GM18951 (cell line): ENCODE data around the gene MSMP.

Experiments
- POLR2A ChIP-seq: IDR thresholded peaks from 4 replicates; pipeline ENCODE4 v1.6.1; 2011; ENCODE audit warnings: mild to moderate bottlenecking; ENCODE audit not compliant: insufficient read length, insufficient read depth; ENCODE audit errors: extremely low read depth
- in situ Hi-C: fragments of 300-500 bp; cut with MboI; formaldehyde crosslinking; loops from one replicate; pipeline ENCODE4 v1.12.0; 2022; ENCODE audit warnings: low sequenced_read_pairs, mixed read lengths, inconsistent platforms; ENCODE audit not compliant: unreplicated experiment

Gene MSMP

DNA sequence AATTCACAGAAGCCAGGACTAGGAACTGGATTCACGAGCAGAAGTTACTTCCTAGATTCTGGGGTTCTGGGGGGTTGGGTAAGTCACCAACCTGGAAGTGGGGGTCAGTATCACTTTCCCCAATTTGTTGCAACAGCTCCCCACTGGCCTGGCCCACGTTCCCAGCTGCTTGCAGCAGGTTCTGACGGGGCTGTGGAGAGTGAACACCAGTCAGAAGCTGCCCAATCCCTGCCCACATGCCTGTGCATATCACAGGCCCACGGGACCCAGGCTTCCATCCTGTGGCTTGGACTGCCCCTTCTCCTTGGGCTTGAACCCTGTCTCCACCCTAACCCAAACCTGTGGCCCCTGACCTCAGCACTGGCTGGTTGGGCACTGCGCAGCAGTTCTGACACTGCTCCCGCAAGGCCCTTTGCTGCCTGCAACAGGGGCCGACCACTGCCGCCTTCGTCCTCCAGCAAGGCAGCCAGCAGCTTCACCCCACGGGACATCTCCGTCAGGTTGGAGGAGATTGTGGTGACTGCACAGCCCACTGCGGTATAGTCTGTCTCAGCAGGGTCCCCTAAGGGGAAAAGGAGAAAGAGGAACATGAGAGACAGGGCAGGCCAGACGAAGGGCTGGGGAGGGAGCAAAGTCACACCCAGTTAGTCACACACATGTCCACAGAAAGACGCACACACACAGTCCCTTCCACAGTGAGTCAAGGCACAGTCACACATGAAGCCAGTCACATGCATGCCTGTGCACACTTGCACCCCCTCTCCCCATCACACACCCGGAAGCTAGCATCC is 35.2 kb downstream of the MSMP start:
- in situ Hi-C loops = no loop called here
- TF ChIP-seq POLR2A = no peak

DNA sequence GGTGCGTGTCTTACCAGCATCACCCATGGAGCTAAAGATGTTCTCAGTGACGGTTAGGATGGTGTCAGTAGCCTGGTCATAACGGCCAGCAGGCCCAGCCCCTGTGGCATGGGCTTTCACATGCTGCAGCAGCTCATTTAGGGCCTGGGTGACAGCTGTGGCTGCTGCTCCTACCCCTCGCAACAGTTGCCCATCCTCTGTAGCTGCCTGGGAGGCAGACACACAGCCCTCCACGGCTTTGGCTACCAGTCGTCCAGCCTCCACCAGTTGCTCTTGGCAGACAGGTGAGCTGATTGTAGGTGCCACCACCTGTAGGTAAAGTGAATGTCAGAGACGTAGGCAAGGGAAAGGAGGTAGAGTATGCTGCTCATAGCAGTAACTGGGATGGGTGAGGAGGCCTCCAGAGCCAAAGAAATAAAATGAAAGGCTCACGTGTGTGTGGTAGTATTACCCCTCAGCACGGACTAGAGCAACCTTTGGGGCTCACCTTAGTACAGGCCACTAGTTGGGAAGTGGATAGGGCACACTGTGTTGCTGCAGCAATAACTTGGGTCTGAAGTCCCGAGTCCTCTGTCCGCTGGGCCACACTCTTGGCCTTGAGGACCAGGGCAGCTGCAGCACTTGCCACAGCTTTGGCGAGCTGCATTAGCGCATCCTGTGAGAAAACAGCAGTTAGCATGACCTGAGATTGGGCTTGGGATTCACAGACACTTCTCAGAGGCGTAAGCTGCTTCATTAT is 36.8 kb downstream of the MSMP start:
- in situ Hi-C loops = no loop called here

DNA sequence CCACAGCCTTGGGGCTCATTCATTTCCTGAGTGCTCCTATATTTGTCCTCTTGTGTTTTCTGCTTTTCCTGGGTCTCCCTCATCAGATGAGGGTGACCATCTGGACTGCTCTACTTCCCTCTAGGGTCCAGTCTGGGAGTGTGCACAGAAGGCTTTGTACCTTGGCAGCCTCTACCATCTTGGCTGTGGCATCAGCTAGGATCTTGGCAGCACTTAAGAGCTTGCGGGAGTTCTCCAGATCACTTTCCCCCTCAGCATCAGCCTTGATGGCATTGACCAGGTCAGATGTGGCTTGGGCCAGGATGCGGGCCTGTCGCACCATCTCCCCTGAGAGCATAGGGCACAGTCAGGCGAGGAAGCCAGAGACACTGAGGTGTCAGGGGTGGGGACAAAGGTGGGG is 37.8 kb downstream of the MSMP start:
- in situ Hi-C loops = no loop called here
- no peak for TF ChIP-seq POLR2A

More for the DNA sequence above, 36.8 kb downstream of the MSMP start:
- no peak for TF ChIP-seq POLR2A

DNA sequence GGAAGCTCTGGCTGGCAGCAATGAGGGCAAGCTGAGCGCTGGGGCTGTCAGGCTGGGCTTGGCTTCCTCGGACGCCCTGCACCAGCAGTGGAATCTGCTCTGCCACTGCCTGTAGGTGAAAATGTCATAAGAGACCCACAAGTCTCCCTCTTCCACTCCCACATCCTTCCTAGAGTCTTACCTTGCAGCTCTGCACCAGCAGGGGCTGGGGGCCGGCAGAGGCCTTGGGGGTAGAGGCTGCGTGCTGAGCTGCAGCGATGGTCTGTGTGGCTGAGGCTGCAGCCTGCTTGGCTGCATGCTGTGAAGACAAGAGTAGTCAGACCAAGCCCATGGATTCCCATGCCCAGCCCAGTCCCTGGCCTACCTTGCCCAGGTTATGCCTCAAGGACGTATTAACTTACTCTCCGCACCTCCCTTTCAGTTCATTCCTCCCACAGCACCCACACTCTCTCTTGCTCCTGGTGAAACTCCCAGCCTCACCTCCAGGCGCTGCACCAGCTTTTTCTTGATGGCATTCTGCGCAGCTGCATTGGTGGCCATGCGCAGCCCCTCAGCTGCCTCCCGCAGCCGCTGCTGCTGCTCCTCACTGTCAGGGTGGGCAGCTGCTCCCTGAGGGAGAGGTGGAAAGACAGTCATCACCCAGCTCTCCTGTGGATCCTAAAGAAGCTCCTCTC is 39.4 kb downstream of the MSMP start:
- in situ Hi-C loops = no loop called here
- TF ChIP-seq POLR2A = no peak

DNA sequence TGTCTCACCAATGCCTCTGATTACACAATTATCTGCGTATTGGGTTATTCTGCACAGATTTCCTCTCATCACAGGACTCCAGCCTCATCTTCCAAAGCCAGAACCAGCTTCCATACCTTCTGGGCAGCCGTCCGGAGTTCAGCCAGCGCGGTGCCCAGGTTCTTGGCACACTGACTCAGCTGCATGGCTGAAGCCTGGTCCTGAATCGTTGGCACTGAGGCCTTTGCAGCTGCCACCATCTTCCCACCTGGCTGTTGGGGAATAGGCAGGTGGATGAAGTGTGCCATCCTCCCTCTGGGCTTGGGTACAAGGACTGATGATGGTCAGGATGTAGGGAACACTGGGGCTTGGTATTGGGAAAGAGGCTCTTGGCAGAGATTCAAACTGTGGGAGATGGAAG is 40.0 kb downstream of the MSMP start:
- in situ Hi-C loops = no loop called here
- TF ChIP-seq POLR2A = no peak

DNA sequence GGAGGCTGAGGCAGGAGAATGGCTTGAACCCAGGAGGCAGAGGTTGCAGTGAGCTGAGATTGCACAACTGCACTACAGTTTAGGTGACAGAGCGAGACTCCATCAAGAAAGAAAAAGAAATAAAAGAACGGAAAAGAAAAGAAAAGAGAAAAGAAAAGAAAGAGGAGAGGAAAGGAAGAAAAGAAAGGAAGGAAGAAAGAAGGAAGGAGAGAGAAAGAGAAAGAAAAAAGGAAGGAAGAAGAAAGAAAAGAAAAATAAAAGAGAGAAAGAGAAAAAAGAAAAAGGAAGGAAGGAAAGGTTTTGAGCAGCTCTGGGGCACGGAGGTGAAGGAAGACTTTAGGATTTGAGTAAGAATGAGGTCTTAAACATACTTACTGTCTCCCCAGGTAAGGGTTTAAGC is 40.5 kb downstream of the MSMP start:
- in situ Hi-C loops = no loop called here
- no peak for TF ChIP-seq POLR2A

DNA sequence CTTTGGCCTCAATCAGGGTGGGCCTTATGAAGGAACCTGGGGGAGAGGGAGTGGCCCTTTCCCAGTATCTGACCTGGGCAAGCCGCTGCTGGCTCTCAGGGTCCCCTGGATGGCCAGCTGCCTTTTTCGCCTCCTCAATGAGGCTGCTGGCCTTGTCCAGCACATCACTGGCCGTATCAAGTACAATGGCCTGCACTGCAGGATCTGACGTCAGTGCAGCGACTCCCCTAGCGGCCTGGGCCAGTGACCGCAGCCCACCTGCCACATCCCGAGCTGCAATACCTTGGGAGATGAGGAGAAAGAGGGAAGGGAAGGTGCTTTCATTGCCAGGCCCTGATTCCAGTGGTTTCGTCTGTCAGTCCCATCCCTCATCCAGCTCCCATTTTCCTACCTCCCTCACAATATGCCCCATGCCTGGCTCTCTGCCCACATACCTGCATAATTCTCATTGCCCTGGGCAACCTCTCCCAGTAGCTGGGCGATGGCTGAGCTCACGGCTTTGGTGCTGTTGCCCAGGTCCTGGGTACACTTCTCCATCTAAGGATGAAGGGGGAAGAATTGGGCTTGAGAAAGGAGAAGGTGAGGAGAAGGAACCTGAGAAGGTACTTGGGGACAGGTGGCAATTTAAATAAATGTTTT is 41.2 kb downstream of the MSMP start:
- in situ Hi-C loops = no loop called here
- TF ChIP-seq POLR2A = no peak

DNA sequence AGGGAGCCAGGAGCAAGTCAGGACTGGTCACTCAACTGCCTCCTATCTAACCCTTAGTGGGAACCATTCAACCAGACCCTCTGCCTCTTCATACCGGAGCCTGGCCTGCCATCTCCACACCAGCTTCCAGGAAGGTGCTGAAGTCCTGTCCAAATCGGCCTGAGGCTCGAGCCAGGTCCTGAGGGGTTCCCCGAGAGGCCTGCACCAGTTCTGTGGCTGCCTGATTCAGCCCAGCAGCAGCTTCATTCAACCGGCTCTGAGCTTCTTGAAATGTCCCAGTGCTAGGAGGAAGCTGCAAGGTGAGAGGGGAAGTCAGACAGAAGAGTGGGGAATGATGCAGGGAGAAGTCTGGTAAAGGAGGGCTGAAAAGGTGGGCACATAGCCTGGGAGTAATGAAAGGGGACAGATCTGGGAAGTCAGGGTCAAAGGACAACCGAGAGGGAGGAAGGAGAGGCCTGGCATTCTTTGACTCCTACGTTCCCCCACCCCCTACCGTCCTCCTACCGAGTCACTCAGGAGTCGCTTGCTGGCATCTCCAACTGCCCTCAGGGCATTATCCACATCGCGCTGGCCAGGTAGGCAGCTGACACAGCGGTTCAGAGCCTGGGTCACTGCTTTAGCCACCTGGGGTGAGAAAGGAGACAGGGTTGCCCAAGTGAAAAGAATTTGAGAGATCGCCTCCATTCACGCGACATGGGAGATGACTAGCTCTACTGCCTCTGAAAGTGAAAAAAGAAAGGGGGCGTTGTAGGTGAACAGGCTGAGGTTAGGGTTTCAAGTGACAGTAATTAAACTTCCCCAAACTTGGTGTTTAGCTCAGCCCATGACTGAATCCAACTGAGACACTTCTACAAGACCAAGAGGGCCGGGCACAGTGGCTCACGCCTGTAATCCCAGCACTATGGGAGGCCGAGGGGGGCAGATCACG is 42.3 kb downstream of the MSMP start:
- in situ Hi-C loops = no loop called here
- TF ChIP-seq POLR2A = no peak

DNA sequence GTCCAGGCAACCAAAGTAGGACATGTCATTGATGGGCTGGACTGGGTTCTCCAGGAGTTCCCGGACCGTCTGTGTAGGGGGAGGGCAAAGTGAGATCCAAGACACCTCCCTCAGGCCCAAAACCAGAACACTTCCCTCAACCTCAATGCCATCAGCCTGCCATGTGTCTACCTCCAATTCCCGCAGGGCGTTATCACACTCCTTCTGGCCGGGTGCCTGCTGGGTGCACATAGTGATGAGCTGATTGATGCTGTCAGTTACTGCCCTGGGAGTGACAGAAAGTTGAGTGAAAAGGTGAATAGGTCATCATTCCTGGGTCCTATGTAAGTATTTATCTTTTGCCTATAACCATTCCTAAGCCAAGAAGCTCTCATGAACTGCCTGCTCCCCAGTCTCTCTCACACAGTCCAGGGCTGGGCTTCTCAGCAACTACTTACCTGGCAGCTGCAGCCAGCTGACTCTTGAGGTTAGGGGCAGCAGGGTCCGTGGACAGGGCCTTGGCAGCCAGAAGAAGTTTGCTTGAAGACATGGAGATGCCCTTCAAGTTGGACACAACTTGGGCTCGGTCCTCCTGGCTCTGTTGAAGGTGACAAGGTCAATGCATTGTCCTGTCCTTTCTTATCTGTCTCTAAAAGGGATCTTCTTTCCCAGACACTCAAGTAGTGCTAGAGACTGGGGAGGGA is 43.1 kb downstream of the MSMP start:
- in situ Hi-C loops = no loop called here

DNA sequence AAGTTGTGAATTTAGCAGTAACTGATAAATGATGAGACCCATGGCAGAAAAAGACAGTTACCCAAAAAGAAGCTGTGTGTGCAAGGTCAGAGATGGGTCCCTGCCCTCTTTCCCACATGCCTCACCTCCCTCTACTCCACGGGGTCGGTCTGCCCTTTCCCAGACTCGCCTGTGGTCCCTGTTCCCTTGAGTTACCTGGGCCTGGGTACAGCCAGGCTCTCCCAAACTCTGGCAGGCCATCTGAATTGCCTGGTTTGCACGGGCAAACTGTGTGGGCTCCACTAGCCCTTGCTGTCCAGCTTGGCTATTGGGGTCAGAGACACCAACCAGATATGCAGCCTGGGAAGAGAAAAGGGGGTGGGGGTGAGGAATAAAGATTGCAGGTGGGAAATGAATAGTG is 45.9 kb downstream of the MSMP start:
- TF ChIP-seq POLR2A = no peak
- in situ Hi-C loops = no loop called here

More for the DNA sequence above, 43.1 kb downstream of the MSMP start:
- TF ChIP-seq POLR2A = no peak

DNA sequence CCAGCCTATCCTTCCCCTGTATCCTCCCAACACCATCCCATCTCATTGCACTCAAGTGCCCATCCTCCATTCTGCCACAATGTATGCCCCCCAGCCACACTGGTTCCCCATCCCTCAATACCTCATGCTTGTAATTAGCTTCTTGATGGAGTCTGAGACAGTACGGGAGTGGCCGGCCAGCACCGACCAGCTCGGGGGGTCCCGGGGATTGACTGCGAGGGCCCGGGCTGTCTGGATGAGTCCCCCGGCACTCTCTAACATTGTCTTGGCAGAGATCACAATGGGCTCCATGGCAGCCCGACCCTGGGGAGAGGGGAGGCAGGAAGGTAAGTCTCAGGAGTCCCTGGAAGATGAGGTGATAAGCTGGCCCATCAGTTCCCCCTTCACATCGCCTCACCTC is 47.1 kb downstream of the MSMP start:
- TF ChIP-seq POLR2A = no peak

DNA sequence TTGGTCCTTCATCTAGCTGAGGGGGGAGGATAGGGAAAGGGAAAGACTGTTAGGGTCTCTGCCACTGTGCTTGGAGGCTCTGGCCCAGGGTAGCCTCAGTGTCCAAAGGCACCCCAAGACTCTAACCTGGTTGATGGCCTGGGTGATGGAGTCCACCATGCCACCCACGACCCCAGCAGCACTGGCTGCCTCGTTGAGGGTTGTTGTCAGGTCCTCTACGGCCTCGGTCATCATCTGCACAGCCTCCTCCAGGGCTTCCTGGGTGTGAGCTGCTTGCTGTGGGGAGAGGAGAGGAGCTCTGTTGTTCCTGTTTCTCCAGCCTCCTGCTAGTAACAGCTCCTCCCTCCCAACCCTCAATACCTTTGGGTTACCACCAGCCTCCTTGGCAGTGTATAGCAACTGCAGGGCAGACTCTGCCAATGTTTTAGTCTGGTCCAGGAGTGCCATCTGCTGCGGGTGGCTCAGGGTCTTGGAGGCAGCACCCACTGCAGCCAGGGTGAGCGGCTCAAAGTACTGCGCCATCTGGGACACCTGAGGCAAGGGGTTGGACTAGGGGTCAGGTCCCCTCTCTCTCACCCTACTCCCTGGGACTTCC is 48.1 kb downstream of the MSMP start:
- in situ Hi-C loops = no loop called here
- TF ChIP-seq POLR2A = no peak

More for the DNA sequence above, 47.1 kb downstream of the MSMP start:
- in situ Hi-C loops = no loop called here

DNA sequence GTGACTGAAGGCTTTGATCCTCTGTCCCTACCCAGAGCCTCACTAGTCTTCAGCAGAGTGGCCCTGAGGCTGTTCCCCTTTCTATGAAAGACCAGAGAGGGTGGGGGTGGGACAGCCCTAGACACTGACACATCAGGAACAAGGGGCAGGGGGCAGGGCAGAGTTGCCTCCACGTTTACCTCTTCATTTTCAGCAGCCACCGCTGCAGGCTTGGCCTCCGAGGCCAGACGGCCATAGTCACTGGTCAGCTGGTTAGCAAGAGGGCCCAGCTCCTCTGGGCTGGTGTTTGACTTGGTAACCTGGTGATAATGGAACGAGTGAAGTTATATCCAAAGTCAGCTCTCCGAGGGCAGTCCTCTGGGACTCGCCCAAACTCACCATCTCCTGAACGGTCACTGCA is 48.7 kb downstream of the MSMP start:
- in situ Hi-C loops = no loop called here

More for the DNA sequence above, 48.7 kb downstream of the MSMP start:
- no peak for TF ChIP-seq POLR2A
